IPS-11a (cell line): Measurements from ENCODE around the gene MFSD1.

Source experiments
- H3K4me3 ChIP-seq: one replicate; pipeline ENCODE4 v1.5.1; 2013; ENCODE audit warnings: low read depth, low read length, control low read depth

Gene MFSD1

GRCh38 chr3:158809642-158810041 is 7.8 kb downstream of the MFSD1 start:
- no peak overlapping the region for H3K4me3 ChIP-seq

- H3K4me3 ChIP-seq: no peak overlapping the region
Observed at GRCh38 chr3:158810823-158811724, 9.2 kb downstream of the MFSD1 start.

- H3K4me3 ChIP-seq: no peak overlapping the region
Observed at GRCh38 chr3:158819282-158819681, 17.4 kb downstream of the MFSD1 start.

GRCh38 chr3:158820521-158820920 is 18.7 kb downstream of the MFSD1 start:
- no peak overlapping the region for H3K4me3 ChIP-seq

- no peak overlapping the region for H3K4me3 ChIP-seq
Observed at GRCh38 chr3:158821847-158822246, 20.0 kb downstream of the MFSD1 start.

- no peak overlapping the region for H3K4me3 ChIP-seq
Observed at GRCh38 chr3:158823426-158823825, 21.6 kb downstream of the MFSD1 start.

GRCh38 chr3:158827773-158828172 is 25.9 kb downstream of the MFSD1 start:
- no peak overlapping the region for H3K4me3 ChIP-seq

GRCh38 chr3:158830391-158830790 is 28.5 kb downstream of the MFSD1 start:
- no peak overlapping the region for H3K4me3 ChIP-seq

- no peak overlapping the region for H3K4me3 ChIP-seq
Observed at GRCh38 chr3:158831861-158832260, 30.0 kb downstream of the MFSD1 start.

- H3K4me3 ChIP-seq: no peak overlapping the region
Observed at GRCh38 chr3:158835631-158836030, 33.8 kb downstream of the MFSD1 start.

GRCh38 chr3:158836312-158836711 is 34.5 kb downstream of the MFSD1 start:
- no peak overlapping the region for H3K4me3 ChIP-seq

GRCh38 chr3:158837240-158837639 is 35.4 kb downstream of the MFSD1 start:
- no peak overlapping the region for H3K4me3 ChIP-seq

- H3K4me3 ChIP-seq: no peak overlapping the region
Observed at GRCh38 chr3:158839966-158840365, 38.1 kb downstream of the MFSD1 start.

GRCh38 chr3:158841387-158841786 is 39.5 kb downstream of the MFSD1 start:
- H3K4me3 ChIP-seq: no peak overlapping the region

GRCh38 chr3:158842976-158843375 is 41.1 kb downstream of the MFSD1 start:
- H3K4me3 ChIP-seq: no peak overlapping the region

- H3K4me3 ChIP-seq: no peak overlapping the region
Observed at GRCh38 chr3:158845765-158846350, 44.0 kb downstream of the MFSD1 start.

GRCh38 chr3:158846803-158847451 is 45.1 kb downstream of the MFSD1 start:
- H3K4me3 ChIP-seq: no peak overlapping the region

GRCh38 chr3:158847452-158847821 is 45.6 kb downstream of the MFSD1 start:
- no peak overlapping the region for H3K4me3 ChIP-seq

GRCh38 chr3:158847885-158848284 is 46.0 kb downstream of the MFSD1 start:
- H3K4me3 ChIP-seq: no peak overlapping the region

- no peak overlapping the region for H3K4me3 ChIP-seq
Observed at GRCh38 chr3:158849757-158850156, 47.9 kb downstream of the MFSD1 start.

GRCh38 chr3:158859362-158859761 is 57.5 kb downstream of the MFSD1 start:
- no peak overlapping the region for H3K4me3 ChIP-seq

- H3K4me3 ChIP-seq: no peak overlapping the region
Observed at GRCh38 chr3:158863247-158863646, 61.4 kb downstream of the MFSD1 start.
